HepG2 (cell line): ENCODE results near the gene NTN3. TPM values are rescaled to one million over a fixed set of nuclear protein-coding genes. Genes with fewer than 3 reads are reported as not detected.

Source experiments
- ARNT2 ChIP-seq: sonication (generic); formaldehyde crosslinking; IDR thresholded peaks from 2 replicates; pipeline ENCODE4 v1.8.0; 2022; ENCODE audit warnings: mild to moderate bottlenecking, low read depth, missing genetic modification reagents, moderate library complexity
- FOSL1 ChIP-seq: sonication (generic); formaldehyde crosslinking; IDR thresholded peaks from 2 replicates; pipeline ENCODE4 v1.9.0; 2021; ENCODE audit warnings: missing genetic modification reagents, borderline replicate concordance
- GABPA ChIP-seq, 2 experiments: IDR thresholded peaks; 2 replicates each; pipeline ENCODE4 v1.6.1; 2011 to 2016; ENCODE audit warnings: low read depth in 2 of 2, low read length in 1 of 2, missing biosample characterization in 1 of 2, missing genetic modification characterization in 1 of 2
- GATA4 ChIP-seq: sonication (generic); IDR thresholded peaks from 2 replicates; pipeline ENCODE4 v1.6.1; 2016; ENCODE audit warnings: antibody characterized with exemption, low read depth, borderline replicate concordance
- JUND ChIP-seq: sonication (generic); formaldehyde crosslinking; IDR thresholded peaks from 2 replicates; pipeline ENCODE4 v1.8.0; 2022; ENCODE audit warnings: mild to moderate bottlenecking, missing genetic modification reagents
- MAFG ChIP-seq: sonication (generic); formaldehyde crosslinking; IDR thresholded peaks from 2 replicates; pipeline ENCODE4 v1.5.1; 2020; ENCODE audit warnings: mild to moderate bottlenecking, missing genetic modification reagents
- MTF1 ChIP-seq: sonication (generic); formaldehyde crosslinking; IDR thresholded peaks from 2 replicates; pipeline ENCODE4 v1.5.0; 2020; ENCODE audit warnings: missing genetic modification reagents
- SALL1 ChIP-seq: sonication (generic); formaldehyde crosslinking; IDR thresholded peaks from 2 replicates; pipeline ENCODE4 v1.8.0; 2022; ENCODE audit warnings: mild to moderate bottlenecking, missing genetic modification reagents
- SIN3B ChIP-seq: fragments of 150-350 bp; IDR thresholded peaks from 2 replicates; pipeline ENCODE4 v1.6.1; 2014; ENCODE audit warnings: low read length
- TGIF2 ChIP-seq: IDR thresholded peaks from 2 replicates; pipeline ENCODE4 v1.6.1; 2016; ENCODE audit warnings: control low read depth, missing compliant biosample characterization
- THYN1 ChIP-seq: sonication (generic); formaldehyde crosslinking; IDR thresholded peaks from 2 replicates; pipeline ENCODE4 v1.8.1; 2023; ENCODE audit warnings: low read depth, mild to moderate bottlenecking, moderate library complexity, missing genetic modification reagents, borderline replicate concordance
- ZNF234 ChIP-seq: sonication (generic); formaldehyde crosslinking; conservative IDR thresholded peaks from 2 replicates; pipeline ENCODE4 v1.5.1; 2020; ENCODE audit warnings: mild to moderate bottlenecking, missing genetic modification reagents
- ZNF761 ChIP-seq: sonication (generic); formaldehyde crosslinking; conservative IDR thresholded peaks from 2 replicates; pipeline ENCODE4 v1.4.0; 2020; ENCODE audit warnings: mild to moderate bottlenecking, missing genetic modification reagents
- polyA plus RNA-seq, 8 experiments: library from polyadenylated mRNA; depleted of rRNA in 3 of 8; stranded (reverse) in 7 of 8; unstranded in 1 of 8; fragments of >200 nt; fragmentation: Illumina TruSeq in 4 of 8; extraction: Trizol in 4 of 8; gene quantifications; 2 replicates each; pipeline versions ENCODE4 v1.2.1 to v1.2.3, GENCODE V29; 2011 to 2016; ENCODE audit warnings: low read depth in 4 of 8, missing spikeins in 1 of 8, mixed read lengths in 1 of 8; ENCODE audit not compliant: insufficient read depth in 1 of 8
- total RNA-seq, 5 experiments: library from RNA; depleted of rRNA; stranded (reverse); fragments of >200 nt; fragmentation: Illumina TruSeq; extraction: Trizol; gene quantifications; 2 replicates each; pipeline ENCODE4 v1.2.3, GENCODE V29; 2016; ENCODE audit warnings: low read depth in 1 of 5
- TF ChIP-seq, protein P1 (sequence below): sonication (generic); formaldehyde crosslinking; IDR thresholded peaks from 2 replicates; pipeline ENCODE4 v1.8.1; 2022; ENCODE audit warnings: mild to moderate bottlenecking, missing genetic modification reagents
- TF ChIP-seq, protein P2 (sequence below): sonication (generic); formaldehyde crosslinking; conservative IDR thresholded peaks from 2 replicates; pipeline ENCODE4 v1.8.0; 2022; ENCODE audit warnings: low read depth, missing genetic modification reagents
- TF ChIP-seq, protein P3 (sequence below): sonication (generic); formaldehyde crosslinking; IDR thresholded peaks from 2 replicates; pipeline ENCODE4 v1.9.0; 2022; ENCODE audit warnings: missing genetic modification reagents, mild to moderate bottlenecking, borderline replicate concordance
- TF ChIP-seq, protein P4 (sequence below): sonication (generic); formaldehyde crosslinking; IDR thresholded peaks from 2 replicates; pipeline ENCODE4 v1.9.0; 2021; ENCODE audit warnings: missing genetic modification reagents, borderline replicate concordance
- TF ChIP-seq, protein P5 (sequence below): sonication (generic); formaldehyde crosslinking; IDR thresholded peaks from 2 replicates; pipeline ENCODE4 v1.4.0; 2020; ENCODE audit warnings: missing genetic modification reagents, borderline replicate concordance

The NTN3 gene
- total and polyA plus RNA-seq, 2 of the 13 experiments (the other 11 are each of a cell fraction or from before 2014, with no cell fraction given), result 0.09 to 0.20 TPM

DNA sequence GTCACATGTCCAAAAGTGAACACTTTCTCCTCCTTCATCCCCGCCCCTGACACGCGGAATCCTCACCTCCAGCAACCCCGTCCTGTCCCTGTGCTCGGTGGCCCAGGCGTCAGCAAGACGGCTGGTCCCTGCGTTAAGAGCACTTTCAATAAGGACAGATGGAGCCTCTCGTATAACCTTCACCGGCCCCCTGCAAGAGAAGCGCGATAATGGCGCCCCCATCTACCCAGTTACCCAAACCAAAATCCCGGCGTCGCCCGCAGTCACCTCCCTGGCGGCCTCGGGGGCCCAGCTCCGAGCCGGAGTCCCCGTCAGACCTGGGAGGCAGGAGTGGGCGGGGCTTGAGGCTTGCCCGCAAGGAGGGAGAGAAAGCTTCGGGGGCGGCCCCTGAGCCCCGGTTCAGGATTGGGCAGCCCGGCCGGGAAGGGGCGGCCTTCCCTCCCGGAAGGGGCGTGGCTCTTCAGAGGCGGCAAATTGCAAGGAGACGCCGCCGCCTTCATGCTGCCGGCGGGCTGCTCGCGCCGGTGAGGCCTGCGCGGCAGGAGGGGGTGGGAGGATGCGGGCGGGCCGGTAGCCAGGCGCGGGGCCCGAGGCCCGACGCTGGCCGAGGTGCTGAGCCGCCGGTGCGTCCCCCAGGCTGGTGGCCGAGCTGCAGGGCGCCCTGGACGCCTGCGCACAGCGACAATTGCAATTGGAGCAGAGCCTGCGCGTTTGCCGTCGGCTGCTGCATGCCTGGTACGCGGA, 11.3 kb upstream of the NTN3 start, which contains the start of gene TEDC2 (continued):
- TF ChIP-seq ZNF761 (CRISPR knock-in tag) (peak; percentile 39; the same call in 1 of the 2 replicates), FOSL1 (CRISPR knock-in tag) (no peak), SALL1 (peak; percentile 50; the same call in 1 of the 2 replicates), SIN3B (peak; percentile 91), JUND (CRISPR knock-in tag) (no peak), GATA4 (no peak), GABPA (IDR thresholded peaks at IDR 0.05; ENCODE audit: low read depth, low read length) (peak; percentile 78), GABPA (CRISPR knock-in tag; IDR thresholded peaks at IDR 0.05; ENCODE audit: low read depth) (peak; percentile 92), MAFG (CRISPR knock-in tag) (no peak), TGIF2 (CRISPR knock-in tag) (peak; percentile 88), THYN1 (no peak), ARNT2 (CRISPR knock-in tag) (peak; percentile 73), ZNF234 (no peak), MTF1 (CRISPR knock-in tag) (no peak)
- TF ChIP-seq, protein P1, sequence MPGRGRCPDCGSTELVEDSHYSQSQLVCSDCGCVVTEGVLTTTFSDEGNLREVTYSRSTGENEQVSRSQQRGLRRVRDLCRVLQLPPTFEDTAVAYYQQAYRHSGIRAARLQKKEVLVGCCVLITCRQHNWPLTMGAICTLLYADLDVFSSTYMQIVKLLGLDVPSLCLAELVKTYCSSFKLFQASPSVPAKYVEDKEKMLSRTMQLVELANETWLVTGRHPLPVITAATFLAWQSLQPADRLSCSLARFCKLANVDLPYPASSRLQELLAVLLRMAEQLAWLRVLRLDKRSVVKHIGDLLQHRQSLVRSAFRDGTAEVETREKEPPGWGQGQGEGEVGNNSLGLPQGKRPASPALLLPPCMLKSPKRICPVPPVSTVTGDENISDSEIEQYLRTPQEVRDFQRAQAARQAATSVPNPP (CRISPR knock-in tag), result peak; percentile 66; the same call in 1 of the 2 replicates
- TF ChIP-seq, protein P2, sequence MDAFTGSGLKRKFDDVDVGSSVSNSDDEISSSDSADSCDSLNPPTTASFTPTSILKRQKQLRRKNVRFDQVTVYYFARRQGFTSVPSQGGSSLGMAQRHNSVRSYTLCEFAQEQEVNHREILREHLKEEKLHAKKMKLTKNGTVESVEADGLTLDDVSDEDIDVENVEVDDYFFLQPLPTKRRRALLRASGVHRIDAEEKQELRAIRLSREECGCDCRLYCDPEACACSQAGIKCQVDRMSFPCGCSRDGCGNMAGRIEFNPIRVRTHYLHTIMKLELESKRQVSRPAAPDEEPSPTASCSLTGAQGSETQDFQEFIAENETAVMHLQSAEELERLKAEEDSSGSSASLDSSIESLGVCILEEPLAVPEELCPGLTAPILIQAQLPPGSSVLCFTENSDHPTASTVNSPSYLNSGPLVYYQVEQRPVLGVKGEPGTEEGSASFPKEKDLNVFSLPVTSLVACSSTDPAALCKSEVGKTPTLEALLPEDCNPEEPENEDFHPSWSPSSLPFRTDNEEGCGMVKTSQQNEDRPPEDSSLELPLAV (CRISPR knock-in tag), result no peak
- TF ChIP-seq, protein P3, sequence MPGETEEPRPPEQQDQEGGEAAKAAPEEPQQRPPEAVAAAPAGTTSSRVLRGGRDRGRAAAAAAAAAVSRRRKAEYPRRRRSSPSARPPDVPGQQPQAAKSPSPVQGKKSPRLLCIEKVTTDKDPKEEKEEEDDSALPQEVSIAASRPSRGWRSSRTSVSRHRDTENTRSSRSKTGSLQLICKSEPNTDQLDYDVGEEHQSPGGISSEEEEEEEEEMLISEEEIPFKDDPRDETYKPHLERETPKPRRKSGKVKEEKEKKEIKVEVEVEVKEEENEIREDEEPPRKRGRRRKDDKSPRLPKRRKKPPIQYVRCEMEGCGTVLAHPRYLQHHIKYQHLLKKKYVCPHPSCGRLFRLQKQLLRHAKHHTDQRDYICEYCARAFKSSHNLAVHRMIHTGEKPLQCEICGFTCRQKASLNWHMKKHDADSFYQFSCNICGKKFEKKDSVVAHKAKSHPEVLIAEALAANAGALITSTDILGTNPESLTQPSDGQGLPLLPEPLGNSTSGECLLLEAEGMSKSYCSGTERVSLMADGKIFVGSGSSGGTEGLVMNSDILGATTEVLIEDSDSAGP, result peak; percentile 20; the same call in 1 of the 2 replicates
- TF ChIP-seq, protein P4, sequence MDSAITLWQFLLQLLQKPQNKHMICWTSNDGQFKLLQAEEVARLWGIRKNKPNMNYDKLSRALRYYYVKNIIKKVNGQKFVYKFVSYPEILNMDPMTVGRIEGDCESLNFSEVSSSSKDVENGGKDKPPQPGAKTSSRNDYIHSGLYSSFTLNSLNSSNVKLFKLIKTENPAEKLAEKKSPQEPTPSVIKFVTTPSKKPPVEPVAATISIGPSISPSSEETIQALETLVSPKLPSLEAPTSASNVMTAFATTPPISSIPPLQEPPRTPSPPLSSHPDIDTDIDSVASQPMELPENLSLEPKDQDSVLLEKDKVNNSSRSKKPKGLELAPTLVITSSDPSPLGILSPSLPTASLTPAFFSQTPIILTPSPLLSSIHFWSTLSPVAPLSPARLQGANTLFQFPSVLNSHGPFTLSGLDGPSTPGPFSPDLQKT (CRISPR knock-in tag), result no peak
- TF ChIP-seq, protein P5, sequence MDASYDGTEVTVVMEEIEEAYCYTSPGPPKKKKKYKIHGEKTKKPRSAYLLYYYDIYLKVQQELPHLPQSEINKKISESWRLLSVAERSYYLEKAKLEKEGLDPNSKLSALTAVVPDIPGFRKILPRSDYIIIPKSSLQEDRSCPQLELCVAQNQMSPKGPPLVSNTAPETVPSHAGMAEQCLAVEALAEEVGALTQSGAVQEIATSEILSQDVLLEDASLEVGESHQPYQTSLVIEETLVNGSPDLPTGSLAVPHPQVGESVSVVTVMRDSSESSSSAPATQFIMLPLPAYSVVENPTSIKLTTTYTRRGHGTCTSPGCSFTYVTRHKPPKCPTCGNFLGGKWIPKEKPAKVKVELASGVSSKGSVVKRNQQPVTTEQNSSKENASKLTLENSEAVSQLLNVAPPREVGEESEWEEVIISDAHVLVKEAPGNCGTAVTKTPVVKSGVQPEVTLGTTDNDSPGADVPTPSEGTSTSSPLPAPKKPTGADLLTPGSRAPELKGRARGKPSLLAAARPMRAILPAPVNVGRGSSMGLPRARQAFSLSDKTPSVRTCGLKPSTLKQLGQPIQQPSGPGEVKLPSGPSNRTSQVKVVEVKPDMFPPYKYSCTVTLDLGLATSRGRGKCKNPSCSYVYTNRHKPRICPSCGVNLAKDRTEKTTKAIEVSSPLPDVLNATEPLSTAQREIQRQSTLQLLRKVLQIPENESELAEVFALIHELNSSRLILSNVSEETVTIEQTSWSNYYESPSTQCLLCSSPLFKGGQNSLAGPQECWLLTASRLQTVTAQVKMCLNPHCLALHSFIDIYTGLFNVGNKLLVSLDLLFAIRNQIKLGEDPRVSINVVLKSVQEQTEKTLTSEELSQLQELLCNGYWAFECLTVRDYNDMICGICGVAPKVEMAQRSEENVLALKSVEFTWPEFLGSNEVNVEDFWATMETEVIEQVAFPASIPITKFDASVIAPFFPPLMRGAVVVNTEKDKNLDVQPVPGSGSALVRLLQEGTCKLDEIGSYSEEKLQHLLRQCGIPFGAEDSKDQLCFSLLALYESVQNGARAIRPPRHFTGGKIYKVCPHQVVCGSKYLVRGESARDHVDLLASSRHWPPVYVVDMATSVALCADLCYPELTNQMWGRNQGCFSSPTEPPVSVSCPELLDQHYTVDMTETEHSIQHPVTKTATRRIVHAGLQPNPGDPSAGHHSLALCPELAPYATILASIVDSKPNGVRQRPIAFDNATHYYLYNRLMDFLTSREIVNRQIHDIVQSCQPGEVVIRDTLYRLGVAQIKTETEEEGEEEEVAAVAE (CRISPR knock-in tag), result no peak
